T-helper 17 cell (primary cell): ENCODE measurements around the gene LAMC1. TPM values are rescaled to one million over a fixed set of nuclear protein-coding genes. Genes with fewer than 3 reads are reported as not detected.
A peak's percentile ranks its signal among the peaks of the same experiment; 100 is the strongest.

Source experiments
- ATAC-seq: fragments of 150-1000 bp; cut with Tn5 transposase; 2 replicates; pipeline ENCODE4 v1.10.0; 2021; ENCODE audit warnings: mild to moderate bottlenecking, moderate library complexity
- DNase-seq, 3 donors: peaks; one replicate each; pipeline versions ENCODE4 v3.0.0 to v3.0.0-alpha.2; 2020 to 2021
- H3K9me3 ChIP-seq: one replicate; pipeline ENCODE4 v1.7.0; 2013; ENCODE audit warnings: low read length, mild to moderate bottlenecking; ENCODE audit not compliant: control insufficient read depth, poor library complexity, severe bottlenecking
- H3K27ac Mint-ChIP-seq: one replicate; pipeline ENCODE4 v1.8.0; 2022; ENCODE audit warnings: mild to moderate bottlenecking, moderate library complexity, mixed read lengths
- H3K27me3 Mint-ChIP-seq: one replicate; pipeline ENCODE4 v1.8.0; 2022; ENCODE audit warnings: mixed read lengths
- H3K36me3 Mint-ChIP-seq: one replicate; pipeline ENCODE4 v1.8.0; 2022; ENCODE audit warnings: low read depth, mixed read lengths
- H3K4me1 Mint-ChIP-seq: one replicate; pipeline ENCODE4 v1.8.0; 2022; ENCODE audit warnings: mild to moderate bottlenecking, mixed read lengths
- H3K4me3 Mint-ChIP-seq: one replicate; pipeline ENCODE4 v1.8.0; 2022; ENCODE audit warnings: mild to moderate bottlenecking, moderate library complexity, mixed read lengths
- total RNA-seq, 4 donors: library from RNA in 2 of 4; stranded (reverse) in 2 of 4; gene quantifications; one replicate each; pipeline ENCODE4 v1.2.3 and lab custom pipeline; 2022 to 2026

Gene LAMC1
- total RNA-seq, 2 donors from 2014 or later: 0.70 to 0.83 TPM

DNA sequence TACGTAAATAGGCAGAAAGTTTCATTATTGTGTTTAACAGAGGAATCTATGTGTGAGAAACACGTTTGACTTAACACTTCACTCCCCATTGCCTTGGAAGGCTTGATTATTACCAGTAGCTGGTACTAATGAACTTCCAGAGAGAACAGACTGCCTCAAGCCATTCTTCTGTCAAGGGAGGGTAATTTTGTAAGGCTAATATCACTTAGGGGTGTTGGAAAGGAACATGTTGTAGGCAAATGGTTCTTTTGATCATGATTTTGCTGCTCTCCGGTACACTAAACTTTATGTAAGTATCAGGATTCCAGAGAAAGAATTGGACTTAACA is 1.8 kb downstream of the LAMC1 start:
- no peak for DNase-seq
- Mint-ChIP-seq H3K27ac (no peak overlapping the region), H3K36me3 (peaks cover 7% of the 10 kb centered on the region)

DNA sequence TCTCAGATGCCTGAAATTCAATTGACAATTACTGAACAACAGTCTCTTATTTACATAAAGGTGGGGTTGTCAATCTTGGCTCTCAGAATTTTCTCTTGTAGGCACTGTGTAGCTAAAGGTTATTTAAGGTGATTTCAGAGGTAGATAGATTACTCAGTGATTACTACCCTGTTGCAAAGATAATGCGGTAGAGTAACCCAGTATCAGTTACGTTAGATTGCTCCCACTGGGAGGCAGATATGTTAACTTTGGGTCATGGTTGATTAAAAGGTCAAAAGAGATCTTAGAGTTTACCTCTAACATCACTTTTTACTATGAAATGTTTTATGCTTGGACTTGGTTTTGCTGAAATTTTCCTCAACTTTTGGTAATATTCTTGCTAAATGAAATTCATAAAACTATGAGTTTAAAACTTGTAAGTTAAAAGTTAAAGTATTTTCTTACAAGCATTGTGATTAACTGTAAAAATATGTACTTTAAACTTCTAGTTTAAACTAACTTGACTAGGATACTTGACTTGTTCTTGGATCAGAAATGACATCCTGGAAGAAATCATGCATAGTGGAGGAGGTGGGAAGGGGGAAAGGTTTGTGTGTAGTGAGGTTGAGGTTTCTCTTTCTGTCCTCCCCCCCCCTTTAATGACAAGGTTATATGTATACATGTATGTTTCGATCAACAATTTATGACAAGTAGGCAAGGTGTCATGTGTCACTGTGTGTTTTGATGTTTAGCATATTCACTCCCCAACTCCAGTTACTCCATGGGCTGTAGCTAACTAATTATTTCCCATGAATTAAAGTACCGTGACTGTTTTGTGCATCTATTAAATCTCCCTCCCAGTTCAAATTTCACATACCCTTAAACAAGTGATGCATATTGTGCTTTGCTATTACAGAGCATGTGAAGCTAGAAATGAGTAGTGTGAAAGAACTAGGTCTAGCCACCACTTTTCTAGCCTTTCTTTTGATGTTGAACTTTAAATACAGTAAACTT is 2.9 kb downstream of the LAMC1 start:
- no peak for DNase-seq
- no peak overlapping the region for H3K4me3 Mint-ChIP-seq
- no peak for ATAC-seq
- no peak overlapping the region for H3K27ac Mint-ChIP-seq
- peaks cover 78% of the 10 kb centered on the region for H3K27me3 Mint-ChIP-seq
- no peaks in the 10 kb centered on the region for H3K9me3 ChIP-seq
- peaks cover 10% of the 10 kb centered on the region for H3K4me1 Mint-ChIP-seq
- peaks cover 7% of the 10 kb centered on the region for H3K36me3 Mint-ChIP-seq

More for the DNA sequence above, 1.8 kb downstream of the LAMC1 start:
- Mint-ChIP-seq H3K27me3 (peaks cover 85% of the 10 kb centered on the region), H3K4me1 (peaks cover 10% of the 10 kb centered on the region), H3K4me3 (peak overlapping the region; percentile 19)
- no peaks in the 10 kb centered on the region for H3K9me3 ChIP-seq
- ATAC-seq: no peak

DNA sequence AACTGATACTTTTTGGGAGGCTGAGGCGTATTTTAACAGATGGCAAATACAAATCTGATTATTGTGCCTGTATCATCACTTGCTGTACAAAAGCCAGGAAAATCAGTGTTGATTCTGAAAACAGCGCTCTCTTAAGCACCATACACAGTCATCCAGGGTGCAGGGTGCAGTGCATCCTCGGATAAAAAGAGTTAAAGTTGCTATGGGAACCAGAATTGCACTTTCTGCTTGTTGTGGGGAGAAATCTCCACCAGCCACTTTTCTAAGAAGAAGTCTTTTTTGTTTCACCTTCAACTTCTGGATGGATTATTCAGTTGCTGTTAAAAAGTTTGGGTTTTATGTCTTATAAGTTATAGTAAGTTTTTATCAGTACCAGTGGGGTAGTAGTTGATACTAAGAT is 3.8 kb downstream of the LAMC1 start:
- no peak overlapping the region for H3K27ac Mint-ChIP-seq
- peaks cover 7% of the 10 kb centered on the region for H3K36me3 Mint-ChIP-seq
- H3K27me3 Mint-ChIP-seq: peaks cover 70% of the 10 kb centered on the region
- DNase-seq (no peak), ATAC-seq (no peak)
- H3K4me1 Mint-ChIP-seq: peaks cover 10% of the 10 kb centered on the region
- H3K9me3 ChIP-seq: no peaks in the 10 kb centered on the region
- H3K4me3 Mint-ChIP-seq: no peak overlapping the region

DNA sequence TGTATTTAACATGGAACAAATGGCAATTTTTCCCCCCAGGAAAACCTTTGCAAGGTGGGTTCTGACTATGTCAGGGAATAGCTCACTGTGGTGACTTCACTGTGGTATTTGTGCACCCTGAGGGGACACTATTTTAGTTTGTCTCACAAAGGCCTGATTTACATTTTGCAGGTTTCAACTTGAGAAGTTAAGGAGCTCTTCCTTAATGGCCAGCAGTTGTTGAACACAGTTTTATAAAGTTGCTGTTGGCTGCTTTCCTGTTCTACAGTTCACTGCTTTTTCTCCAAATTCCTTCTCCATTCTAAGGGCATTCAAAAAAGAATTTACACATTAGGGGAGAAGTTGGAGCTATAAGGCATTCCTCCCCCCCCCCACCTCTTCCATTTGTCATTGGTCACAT is 4.6 kb downstream of the LAMC1 start:
- H3K36me3 Mint-ChIP-seq: peaks cover 7% of the 10 kb centered on the region
- H3K9me3 ChIP-seq: no peaks in the 10 kb centered on the region
- ATAC-seq (no peak), DNase-seq (no peak)
- no peak overlapping the region for H3K27ac Mint-ChIP-seq
- peaks cover 68% of the 10 kb centered on the region for H3K27me3 Mint-ChIP-seq
- H3K4me1 Mint-ChIP-seq: peaks cover 10% of the 10 kb centered on the region
- no peak overlapping the region for H3K4me3 Mint-ChIP-seq

DNA sequence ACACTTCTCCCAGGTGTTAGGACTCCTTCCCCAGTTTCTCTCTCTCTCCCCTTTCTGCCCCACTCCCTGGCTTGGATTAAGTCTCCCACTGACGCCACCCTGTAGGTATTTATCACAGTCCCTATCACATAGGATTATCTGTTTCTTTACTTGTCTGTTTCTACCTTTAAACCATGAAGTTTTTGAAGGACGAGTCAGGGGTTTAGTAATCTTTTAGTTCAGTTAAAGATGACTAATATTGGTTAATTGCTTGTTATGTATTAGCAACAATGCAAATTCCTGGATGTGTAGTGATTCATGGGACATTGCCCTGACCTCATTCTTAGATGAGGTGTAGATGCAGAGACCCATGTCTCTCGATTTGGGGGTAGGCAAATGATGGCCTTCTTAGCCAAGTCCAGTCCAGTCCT is 6.4 kb downstream of the LAMC1 start:
- DNase-seq (no peak), ATAC-seq (no peak)
- Mint-ChIP-seq H3K4me3 (no peak overlapping the region), H3K27ac (no peak overlapping the region), H3K36me3 (peaks cover 2% of the 10 kb centered on the region), H3K4me1 (peaks cover 12% of the 10 kb centered on the region), H3K27me3 (peaks cover 64% of the 10 kb centered on the region)
- no peaks in the 10 kb centered on the region for H3K9me3 ChIP-seq

DNA sequence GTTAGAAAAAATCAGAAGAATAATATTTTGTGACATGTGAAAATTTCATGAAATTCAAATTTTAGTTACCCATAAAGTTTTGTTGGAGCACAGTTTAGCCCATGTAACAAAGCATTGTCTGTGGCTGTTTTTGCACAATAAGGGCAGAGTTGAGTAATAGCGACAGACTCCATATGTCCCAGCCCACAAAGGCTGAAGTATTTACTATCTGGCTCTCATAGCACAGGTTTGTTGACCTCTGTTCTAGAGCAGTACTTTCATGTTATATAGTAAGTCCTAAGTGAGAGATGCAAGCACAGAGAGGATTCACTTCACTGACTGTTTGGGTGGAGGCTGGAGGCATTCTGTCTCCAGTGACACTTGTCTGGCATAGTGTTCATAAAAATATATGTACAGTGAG is 6.8 kb downstream of the LAMC1 start:
- H3K9me3 ChIP-seq: no peaks in the 10 kb centered on the region
- DNase-seq (no peak), ATAC-seq (no peak)
- H3K27me3 Mint-ChIP-seq: peaks cover 62% of the 10 kb centered on the region
- peaks cover 2% of the 10 kb centered on the region for H3K36me3 Mint-ChIP-seq
- no peak overlapping the region for H3K27ac Mint-ChIP-seq
- H3K4me3 Mint-ChIP-seq: no peak overlapping the region
- peaks cover 11% of the 10 kb centered on the region for H3K4me1 Mint-ChIP-seq

DNA sequence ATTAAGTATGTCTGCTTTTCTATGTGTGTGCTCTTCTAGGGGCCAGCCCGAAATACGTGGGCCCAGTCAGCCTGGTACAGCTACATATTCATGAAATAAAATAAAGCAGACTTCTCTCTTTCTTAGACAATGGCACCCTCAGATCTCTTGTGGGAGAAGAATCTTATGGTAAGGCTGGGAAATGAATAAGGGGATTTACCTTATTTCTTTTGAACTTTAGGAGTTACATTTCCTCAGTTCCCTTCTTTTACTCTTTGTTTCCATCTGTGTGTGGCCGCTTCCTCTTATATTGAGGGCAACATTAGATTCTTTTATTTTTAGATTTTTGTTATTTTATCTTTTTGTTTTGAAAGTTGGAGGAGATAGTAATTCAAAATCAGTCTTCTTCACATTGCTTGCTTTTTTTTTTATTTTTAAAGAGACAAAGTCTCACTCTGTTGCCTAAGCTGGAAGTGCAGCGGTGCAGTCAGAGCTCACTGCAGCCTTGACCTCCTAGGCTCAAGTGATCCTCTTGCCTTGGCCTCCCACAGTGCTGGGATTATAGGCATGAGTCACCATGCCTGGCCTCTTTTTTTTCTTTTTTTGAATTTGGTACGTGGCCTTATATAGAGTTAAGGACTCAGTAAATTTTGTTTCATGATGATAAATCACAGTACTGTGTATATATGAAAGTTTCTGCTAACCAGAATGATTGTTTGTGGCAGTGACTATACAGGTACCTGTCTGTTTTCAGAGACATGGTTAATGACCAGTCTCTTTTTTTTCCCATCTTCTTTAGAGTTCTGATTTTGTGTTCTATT is 9.1 kb downstream of the LAMC1 start:
- DNase-seq: no peak
- H3K36me3 Mint-ChIP-seq: peaks cover 2% of the 10 kb centered on the region
- ATAC-seq: no peak
- H3K4me1 Mint-ChIP-seq: peaks cover 11% of the 10 kb centered on the region
- H3K9me3 ChIP-seq: no peaks in the 10 kb centered on the region
- H3K27me3 Mint-ChIP-seq: peaks cover 44% of the 10 kb centered on the region
- no peak overlapping the region for H3K27ac Mint-ChIP-seq
- H3K4me3 Mint-ChIP-seq: no peak overlapping the region

DNA sequence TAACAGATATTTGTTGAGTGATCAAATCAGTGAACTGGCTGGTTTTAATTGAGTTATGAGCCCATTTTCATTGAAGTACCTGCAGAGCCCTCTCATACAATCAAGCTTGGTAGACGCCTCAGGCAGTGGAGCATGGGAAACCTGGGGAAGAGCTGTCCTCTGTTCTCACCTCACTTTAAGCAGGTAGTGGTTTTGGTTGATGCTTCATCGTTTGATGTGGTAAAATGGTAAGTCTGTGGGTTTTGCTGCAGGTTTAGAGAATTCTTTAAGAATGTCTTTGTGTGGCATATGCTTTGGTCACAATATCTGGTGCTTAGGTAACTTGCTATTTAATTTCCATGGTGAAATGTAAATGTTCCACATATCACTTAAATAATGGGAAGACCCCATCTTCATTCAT is 10.0 kb downstream of the LAMC1 start:
- Mint-ChIP-seq H3K27me3 (peaks cover 37% of the 10 kb centered on the region), H3K4me3 (peak overlapping the region; percentile 28), H3K4me1 (peaks cover 11% of the 10 kb centered on the region), H3K27ac (no peak overlapping the region), H3K36me3 (peaks cover 2% of the 10 kb centered on the region)
- ATAC-seq (peak; percentile 74), DNase-seq (no peak)
- H3K9me3 ChIP-seq: no peaks in the 10 kb centered on the region

DNA sequence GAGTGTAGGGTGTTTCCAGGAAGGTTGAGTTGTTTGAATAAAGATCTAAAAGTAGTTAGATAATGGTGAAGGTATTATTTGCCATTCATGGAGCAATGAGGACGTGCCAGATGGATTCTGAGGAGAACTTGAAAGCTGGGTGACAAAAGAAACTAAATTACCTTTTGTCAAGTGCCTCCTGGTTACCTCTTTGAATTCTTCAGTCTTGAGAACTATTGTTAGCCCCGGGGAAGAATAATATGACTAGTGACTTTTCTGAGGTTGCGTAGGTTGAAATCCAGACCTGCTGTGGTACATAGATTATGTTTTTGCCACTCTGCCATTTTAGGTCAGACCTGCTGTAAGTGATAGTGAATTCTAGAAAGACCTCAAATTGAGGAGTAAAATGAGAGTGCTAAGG is 11.5 kb downstream of the LAMC1 start:
- Mint-ChIP-seq H3K27me3 (peaks cover 35% of the 10 kb centered on the region), H3K4me3 (no peak overlapping the region), H3K4me1 (peaks cover 11% of the 10 kb centered on the region), H3K36me3 (peaks cover 3% of the 10 kb centered on the region), H3K27ac (no peak overlapping the region)
- DNase-seq (no peak), ATAC-seq (no peak)
- no peaks in the 10 kb centered on the region for H3K9me3 ChIP-seq

DNA sequence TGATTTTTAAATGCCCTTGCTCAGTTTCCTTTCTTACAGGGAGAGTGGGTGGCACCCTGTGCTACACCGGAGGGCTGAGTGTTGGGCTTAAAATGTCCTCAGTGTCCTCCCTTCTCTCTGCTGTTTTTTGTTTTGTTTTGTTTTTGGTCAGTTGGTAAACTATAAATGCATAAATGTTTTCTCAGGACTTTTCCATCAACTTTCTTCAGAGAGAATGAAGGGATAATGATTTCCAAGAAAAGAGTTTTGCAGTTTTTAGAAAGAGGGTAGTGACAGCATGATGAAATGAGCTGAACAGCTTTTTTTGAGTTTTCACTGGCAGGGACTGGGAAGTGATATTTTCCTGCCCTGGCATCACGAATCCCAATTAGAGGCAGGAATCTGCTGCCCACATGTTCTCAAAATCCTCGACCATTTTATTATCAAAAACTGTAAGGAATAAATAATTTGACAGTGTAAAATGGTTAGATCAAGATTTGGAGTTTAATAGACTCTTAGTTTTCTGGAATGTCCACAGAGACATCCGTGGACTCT is 15.2 kb downstream of the LAMC1 start:
- DNase-seq (no peak), ATAC-seq (no peak)
- Mint-ChIP-seq H3K4me1 (peaks cover 7% of the 10 kb centered on the region), H3K36me3 (peaks cover 5% of the 10 kb centered on the region), H3K27me3 (peaks cover 62% of the 10 kb centered on the region), H3K27ac (no peak overlapping the region), H3K4me3 (no peak overlapping the region)
- H3K9me3 ChIP-seq: no peaks in the 10 kb centered on the region

DNA sequence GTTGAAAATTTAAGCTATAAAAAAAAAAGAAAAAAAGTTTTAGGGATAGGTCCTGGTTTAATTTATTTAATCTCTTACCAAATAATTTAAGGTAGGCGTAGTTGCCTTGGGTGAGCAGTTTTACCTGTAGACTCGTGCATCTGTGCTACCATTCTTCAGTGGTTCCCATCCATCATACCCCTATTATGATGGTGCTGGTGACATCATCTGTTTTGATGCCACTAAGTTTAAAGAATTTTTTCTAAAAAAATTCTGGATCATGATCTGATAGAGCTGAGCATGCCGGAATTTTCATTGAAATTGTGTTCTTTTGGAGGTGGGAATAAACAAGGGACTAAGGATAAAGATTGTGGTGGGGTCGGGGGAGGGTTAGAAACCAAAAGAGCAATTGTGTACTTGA is 15.7 kb downstream of the LAMC1 start:
- H3K36me3 Mint-ChIP-seq: peaks cover 5% of the 10 kb centered on the region
- H3K27me3 Mint-ChIP-seq: peaks cover 64% of the 10 kb centered on the region
- no peak for ATAC-seq
- H3K9me3 ChIP-seq: no peaks in the 10 kb centered on the region
- no peak overlapping the region for H3K4me3 Mint-ChIP-seq
- H3K4me1 Mint-ChIP-seq: peaks cover 1% of the 10 kb centered on the region
- DNase-seq: no peak
- no peak overlapping the region for H3K27ac Mint-ChIP-seq

DNA sequence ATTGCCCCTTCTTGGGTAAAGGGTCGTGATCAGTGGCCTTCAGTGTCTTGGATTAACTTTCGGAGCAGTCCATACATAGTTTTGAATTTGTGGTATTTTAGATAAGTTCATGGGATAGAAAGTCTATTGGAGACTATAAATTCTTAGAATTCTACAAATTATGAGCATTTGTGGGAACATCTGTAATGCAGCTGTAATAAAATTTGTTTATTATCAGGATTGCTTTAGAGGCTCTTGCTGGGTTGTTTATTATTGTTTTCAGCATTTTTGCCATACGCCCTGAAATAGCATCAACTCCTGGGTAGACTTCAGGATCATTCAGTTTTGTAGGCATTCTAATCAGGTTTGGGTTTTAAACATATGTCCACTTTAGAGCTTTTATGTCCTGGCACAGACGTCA is 16.1 kb downstream of the LAMC1 start:
- DNase-seq: no peak
- Mint-ChIP-seq H3K27ac (no peak overlapping the region), H3K4me1 (no peaks in the 10 kb centered on the region), H3K4me3 (no peak overlapping the region), H3K36me3 (peaks cover 5% of the 10 kb centered on the region), H3K27me3 (peaks cover 67% of the 10 kb centered on the region)
- no peaks in the 10 kb centered on the region for H3K9me3 ChIP-seq
- no peak for ATAC-seq

DNA sequence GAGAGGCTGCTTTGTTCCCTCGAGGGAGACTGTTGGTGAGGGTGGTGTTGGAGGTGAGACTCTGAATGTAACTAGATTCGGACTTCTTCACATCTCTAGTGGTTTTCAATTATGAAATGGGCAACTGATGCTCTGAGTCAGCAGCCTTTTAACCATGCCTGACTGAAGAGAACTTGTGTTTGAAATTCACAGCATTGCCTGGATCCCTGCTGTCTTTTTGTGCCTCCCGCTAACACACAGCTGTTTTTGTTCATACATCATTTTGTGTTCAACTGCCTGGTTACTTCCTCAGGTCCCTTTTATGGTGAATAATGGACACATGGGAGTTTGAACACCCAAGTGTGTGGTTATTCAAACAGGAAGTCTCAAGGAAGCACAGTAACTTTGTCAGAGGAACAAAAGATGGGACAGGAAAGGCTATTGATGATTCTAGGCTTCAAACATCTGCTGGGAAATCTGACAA is 16.8 kb downstream of the LAMC1 start:
- Mint-ChIP-seq H3K27ac (no peak overlapping the region), H3K36me3 (peaks cover 5% of the 10 kb centered on the region), H3K27me3 (peaks cover 64% of the 10 kb centered on the region), H3K4me3 (no peak overlapping the region), H3K4me1 (no peaks in the 10 kb centered on the region)
- DNase-seq (no peak), ATAC-seq (no peak)
- H3K9me3 ChIP-seq: no peaks in the 10 kb centered on the region
